HepG2 (cell line): Measurements from ENCODE around the gene SNX22. TPM values are rescaled to one million over a fixed set of nuclear protein-coding genes. Genes with fewer than 3 reads are reported as not detected.

Experiments
- BORCS8-MEF2B ChIP-seq: sonication (generic); formaldehyde crosslinking; IDR thresholded peaks from 2 replicates; pipeline ENCODE4 v1.8.0; 2022; ENCODE audit warnings: mild to moderate bottlenecking, missing genetic modification reagents
- CBX5 ChIP-seq: sonication (generic); formaldehyde crosslinking; IDR thresholded peaks from 2 replicates; pipeline ENCODE4 v1.4.0; 2020; ENCODE audit warnings: missing genetic modification reagents, borderline replicate concordance
- GATAD2A ChIP-seq: IDR thresholded peaks from 2 replicates; pipeline ENCODE4 v1.6.1; 2016
- HDAC1 ChIP-seq: sonication (generic); formaldehyde crosslinking; IDR thresholded peaks from 2 replicates; pipeline ENCODE4 v1.5.1; 2020; ENCODE audit warnings: mild to moderate bottlenecking, missing genetic modification reagents
- MAFG ChIP-seq: sonication (generic); formaldehyde crosslinking; IDR thresholded peaks from 2 replicates; pipeline ENCODE4 v1.5.1; 2020; ENCODE audit warnings: mild to moderate bottlenecking, missing genetic modification reagents
- SKI ChIP-seq: fragments of 450-650 bp; IDR thresholded peaks from one replicate; pipeline ENCODE4 v1.6.1; 2018; ENCODE audit warnings: mild to moderate bottlenecking; ENCODE audit not compliant: partially characterized antibody
- SOX6 ChIP-seq, 2 experiments: fragments of 450-650 bp in 1 of 2; sonication (generic) in 1 of 2; formaldehyde crosslinking in 1 of 2; IDR thresholded peaks; 2 replicates each; pipeline versions ENCODE4 v1.4.0 to v1.6.1; 2017 to 2020; ENCODE audit warnings: antibody characterized with exemption in 1 of 2, mild to moderate bottlenecking in 1 of 2, missing genetic modification reagents in 1 of 2
- STAT5B ChIP-seq: sonication (generic); formaldehyde crosslinking; IDR thresholded peaks from 2 replicates; pipeline ENCODE4 v1.4.0; 2020; ENCODE audit warnings: missing genetic modification reagents
- TARDBP ChIP-seq: sonication (generic); formaldehyde crosslinking; IDR thresholded peaks from 2 replicates; pipeline ENCODE4 v1.8.0; 2022; ENCODE audit warnings: mild to moderate bottlenecking, missing genetic modification reagents
- ZNF24 ChIP-seq: fragments of 450-650 bp; IDR thresholded peaks from 2 replicates; pipeline ENCODE4 v1.6.1; 2017; ENCODE audit warnings: antibody characterized with exemption, mild to moderate bottlenecking
- ZNF891 ChIP-seq: sonication (generic); formaldehyde crosslinking; IDR thresholded peaks from 2 replicates; pipeline ENCODE4 v1.5.0; 2020; ENCODE audit warnings: mild to moderate bottlenecking, missing genetic modification reagents
- polyA plus RNA-seq, 8 experiments: library from polyadenylated mRNA; depleted of rRNA in 3 of 8; stranded (reverse) in 7 of 8; unstranded in 1 of 8; fragments of >200 nt; fragmentation: Illumina TruSeq in 4 of 8; extraction: Trizol in 4 of 8; gene quantifications; 2 replicates each; pipeline versions ENCODE4 v1.2.1 to v1.2.3, GENCODE V29; 2011 to 2016; ENCODE audit warnings: low read depth in 4 of 8, missing spikeins in 1 of 8, mixed read lengths in 1 of 8; ENCODE audit not compliant: insufficient read depth in 1 of 8
- total RNA-seq, 5 experiments: library from RNA; depleted of rRNA; stranded (reverse); fragments of >200 nt; fragmentation: Illumina TruSeq; extraction: Trizol; gene quantifications; 2 replicates each; pipeline ENCODE4 v1.2.3, GENCODE V29; 2016; ENCODE audit warnings: low read depth in 1 of 5
- TF ChIP-seq, protein P1 (sequence below): sonication (generic); formaldehyde crosslinking; IDR thresholded peaks from 2 replicates; pipeline ENCODE4 v1.4.0; 2020; ENCODE audit warnings: mild to moderate bottlenecking, missing genetic modification reagents, borderline replicate concordance
- TF ChIP-seq, protein P2 (sequence below): IDR thresholded peaks from 2 replicates; pipeline ENCODE4 v1.6.1; 2016; ENCODE audit warnings: missing compliant biosample characterization, missing genetic modification reagents, borderline replicate concordance
- TF ChIP-seq, protein P3 (sequence below): sonication (generic); formaldehyde crosslinking; IDR thresholded peaks from 2 replicates; pipeline ENCODE4 v1.4.0; 2020; ENCODE audit warnings: missing genetic modification reagents
- TF ChIP-seq, protein P4 (sequence below): IDR thresholded peaks from 2 replicates; pipeline ENCODE4 v1.6.1; 2016; ENCODE audit warnings: missing compliant biosample characterization, missing genetic modification reagents, borderline replicate concordance
- TF ChIP-seq, protein P5 (sequence below): sonication (generic); formaldehyde crosslinking; IDR thresholded peaks from 2 replicates; pipeline ENCODE4 v1.8.1; 2023; ENCODE audit warnings: mild to moderate bottlenecking, missing genetic modification reagents

The SNX22 gene
- total and polyA plus RNA-seq, 2 of the 13 experiments (the other 11 are each of a cell fraction or from before 2014, with no cell fraction given) = 2.3 to 5.5 TPM

DNA sequence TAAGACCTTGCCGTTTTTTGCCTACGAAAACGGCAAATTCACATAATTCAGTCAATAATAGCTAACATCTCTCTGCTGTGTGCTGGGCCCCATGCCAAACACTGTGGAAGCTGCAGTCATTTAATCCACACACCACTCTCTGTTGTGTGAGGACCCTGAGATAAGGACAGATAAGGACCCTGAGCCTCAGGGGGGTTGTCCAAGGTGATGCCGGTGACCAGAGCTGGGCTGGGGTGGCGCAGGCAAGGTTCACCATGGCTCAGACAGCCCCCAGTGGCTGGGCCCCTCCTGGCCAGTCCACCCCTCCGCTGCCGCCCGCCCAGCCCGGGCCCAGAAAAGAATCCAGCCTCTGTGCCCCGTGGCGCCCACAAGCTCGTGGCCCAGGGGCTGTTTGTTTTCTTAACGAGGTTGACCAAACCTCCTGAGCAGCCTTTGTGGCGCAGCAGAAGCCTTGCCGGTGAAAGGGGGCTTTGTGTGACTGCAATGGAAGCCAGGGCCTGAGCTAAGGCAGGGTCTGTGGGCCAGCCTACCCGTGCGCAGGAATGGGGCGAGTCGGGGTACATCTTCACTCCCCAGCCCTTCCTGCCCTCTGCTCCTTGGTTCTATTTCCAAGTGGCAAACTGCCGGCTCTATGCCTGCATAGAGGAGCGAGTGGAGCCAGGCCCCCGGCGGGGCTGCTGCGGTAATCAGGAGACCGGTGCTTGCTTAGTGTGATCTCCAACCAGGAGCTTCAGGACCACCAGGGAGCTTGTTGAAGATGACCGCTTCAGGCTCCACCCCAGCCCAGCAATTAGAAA, 4.4 kb upstream of the SNX22 start (continued):
- TF ChIP-seq, protein P1, sequence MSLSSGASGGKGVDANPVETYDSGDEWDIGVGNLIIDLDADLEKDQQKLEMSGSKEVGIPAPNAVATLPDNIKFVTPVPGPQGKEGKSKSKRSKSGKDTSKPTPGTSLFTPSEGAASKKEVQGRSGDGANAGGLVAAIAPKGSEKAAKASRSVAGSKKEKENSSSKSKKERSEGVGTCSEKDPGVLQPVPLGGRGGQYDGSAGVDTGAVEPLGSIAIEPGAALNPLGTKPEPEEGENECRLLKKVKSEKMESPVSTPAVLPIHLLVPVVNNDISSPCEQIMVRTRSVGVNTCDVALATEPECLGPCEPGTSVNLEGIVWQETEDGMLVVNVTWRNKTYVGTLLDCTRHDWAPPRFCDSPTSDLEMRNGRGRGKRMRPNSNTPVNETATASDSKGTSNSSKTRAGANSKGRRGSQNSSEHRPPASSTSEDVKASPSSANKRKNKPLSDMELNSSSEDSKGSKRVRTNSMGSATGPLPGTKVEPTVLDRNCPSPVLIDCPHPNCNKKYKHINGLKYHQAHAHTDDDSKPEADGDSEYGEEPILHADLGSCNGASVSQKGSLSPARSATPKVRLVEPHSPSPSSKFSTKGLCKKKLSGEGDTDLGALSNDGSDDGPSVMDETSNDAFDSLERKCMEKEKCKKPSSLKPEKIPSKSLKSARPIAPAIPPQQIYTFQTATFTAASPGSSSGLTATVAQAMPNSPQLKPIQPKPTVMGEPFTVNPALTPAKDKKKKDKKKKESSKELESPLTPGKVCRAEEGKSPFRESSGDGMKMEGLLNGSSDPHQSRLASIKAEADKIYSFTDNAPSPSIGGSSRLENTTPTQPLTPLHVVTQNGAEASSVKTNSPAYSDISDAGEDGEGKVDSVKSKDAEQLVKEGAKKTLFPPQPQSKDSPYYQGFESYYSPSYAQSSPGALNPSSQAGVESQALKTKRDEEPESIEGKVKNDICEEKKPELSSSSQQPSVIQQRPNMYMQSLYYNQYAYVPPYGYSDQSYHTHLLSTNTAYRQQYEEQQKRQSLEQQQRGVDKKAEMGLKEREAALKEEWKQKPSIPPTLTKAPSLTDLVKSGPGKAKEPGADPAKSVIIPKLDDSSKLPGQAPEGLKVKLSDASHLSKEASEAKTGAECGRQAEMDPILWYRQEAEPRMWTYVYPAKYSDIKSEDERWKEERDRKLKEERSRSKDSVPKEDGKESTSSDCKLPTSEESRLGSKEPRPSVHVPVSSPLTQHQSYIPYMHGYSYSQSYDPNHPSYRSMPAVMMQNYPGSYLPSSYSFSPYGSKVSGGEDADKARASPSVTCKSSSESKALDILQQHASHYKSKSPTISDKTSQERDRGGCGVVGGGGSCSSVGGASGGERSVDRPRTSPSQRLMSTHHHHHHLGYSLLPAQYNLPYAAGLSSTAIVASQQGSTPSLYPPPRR (CRISPR knock-in tag) = peak; percentile 39; the same call in 1 of the 2 replicates
- TF ChIP-seq, protein P2, sequence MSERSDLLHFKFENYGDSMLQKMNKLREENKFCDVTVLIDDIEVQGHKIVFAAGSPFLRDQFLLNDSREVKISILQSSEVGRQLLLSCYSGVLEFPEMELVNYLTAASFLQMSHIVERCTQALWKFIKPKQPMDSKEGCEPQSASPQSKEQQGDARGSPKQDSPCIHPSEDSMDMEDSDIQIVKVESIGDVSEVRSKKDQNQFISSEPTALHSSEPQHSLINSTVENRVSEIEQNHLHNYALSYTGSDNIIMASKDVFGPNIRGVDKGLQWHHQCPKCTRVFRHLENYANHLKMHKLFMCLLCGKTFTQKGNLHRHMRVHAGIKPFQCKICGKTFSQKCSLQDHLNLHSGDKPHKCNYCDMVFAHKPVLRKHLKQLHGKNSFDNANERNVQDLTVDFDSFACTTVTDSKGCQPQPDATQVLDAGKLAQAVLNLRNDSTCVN = no peak
- TF ChIP-seq ZNF24 = no peak
- TF ChIP-seq STAT5B = no peak
- TF ChIP-seq, protein P3, sequence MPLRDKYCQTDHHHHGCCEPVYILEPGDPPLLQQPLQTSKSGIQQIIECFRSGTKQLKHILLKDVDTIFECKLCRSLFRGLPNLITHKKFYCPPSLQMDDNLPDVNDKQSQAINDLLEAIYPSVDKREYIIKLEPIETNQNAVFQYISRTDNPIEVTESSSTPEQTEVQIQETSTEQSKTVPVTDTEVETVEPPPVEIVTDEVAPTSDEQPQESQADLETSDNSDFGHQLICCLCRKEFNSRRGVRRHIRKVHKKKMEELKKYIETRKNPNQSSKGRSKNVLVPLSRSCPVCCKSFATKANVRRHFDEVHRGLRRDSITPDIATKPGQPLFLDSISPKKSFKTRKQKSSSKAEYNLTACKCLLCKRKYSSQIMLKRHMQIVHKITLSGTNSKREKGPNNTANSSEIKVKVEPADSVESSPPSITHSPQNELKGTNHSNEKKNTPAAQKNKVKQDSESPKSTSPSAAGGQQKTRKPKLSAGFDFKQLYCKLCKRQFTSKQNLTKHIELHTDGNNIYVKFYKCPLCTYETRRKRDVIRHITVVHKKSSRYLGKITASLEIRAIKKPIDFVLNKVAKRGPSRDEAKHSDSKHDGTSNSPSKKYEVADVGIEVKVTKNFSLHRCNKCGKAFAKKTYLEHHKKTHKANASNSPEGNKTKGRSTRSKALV (CRISPR knock-in tag) = no peak
- 0 out of 2 replicates have a peak, but pooled peaks have one; percentile 48 for TF ChIP-seq TARDBP (CRISPR knock-in tag)
- peak; percentile 30 for TF ChIP-seq SKI
- peak; percentile 66; the same call in 1 of the 2 replicates for TF ChIP-seq BORCS8-MEF2B (CRISPR knock-in tag)
- TF ChIP-seq, protein P4, sequence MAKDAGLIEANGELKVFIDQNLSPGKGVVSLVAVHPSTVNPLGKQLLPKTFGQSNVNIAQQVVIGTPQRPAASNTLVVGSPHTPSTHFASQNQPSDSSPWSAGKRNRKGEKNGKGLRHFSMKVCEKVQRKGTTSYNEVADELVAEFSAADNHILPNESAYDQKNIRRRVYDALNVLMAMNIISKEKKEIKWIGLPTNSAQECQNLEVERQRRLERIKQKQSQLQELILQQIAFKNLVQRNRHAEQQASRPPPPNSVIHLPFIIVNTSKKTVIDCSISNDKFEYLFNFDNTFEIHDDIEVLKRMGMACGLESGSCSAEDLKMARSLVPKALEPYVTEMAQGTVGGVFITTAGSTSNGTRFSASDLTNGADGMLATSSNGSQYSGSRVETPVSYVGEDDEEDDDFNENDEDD (CRISPR knock-in tag) = peak; percentile 43; the same call in 1 of the 2 replicates
- 0 out of 2 replicates have a peak, but pooled peaks have one; percentile 28 for TF ChIP-seq CBX5 (CRISPR knock-in tag)
- peak; percentile 45; the same call in 1 of the 2 replicates for TF ChIP-seq HDAC1 (CRISPR knock-in tag)
- TF ChIP-seq, protein P5, sequence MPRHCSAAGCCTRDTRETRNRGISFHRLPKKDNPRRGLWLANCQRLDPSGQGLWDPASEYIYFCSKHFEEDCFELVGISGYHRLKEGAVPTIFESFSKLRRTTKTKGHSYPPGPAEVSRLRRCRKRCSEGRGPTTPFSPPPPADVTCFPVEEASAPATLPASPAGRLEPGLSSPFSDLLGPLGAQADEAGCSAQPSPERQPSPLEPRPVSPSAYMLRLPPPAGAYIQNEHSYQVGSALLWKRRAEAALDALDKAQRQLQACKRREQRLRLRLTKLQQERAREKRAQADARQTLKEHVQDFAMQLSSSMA (CRISPR knock-in tag) = 0 out of 2 replicates have a peak, but pooled peaks have one; percentile 35
- TF ChIP-seq ZNF891 (CRISPR knock-in tag) = peak; percentile 65; the same call in 1 of the 2 replicates
- peak; percentile 65 for TF ChIP-seq GATAD2A
- no peak for TF ChIP-seq MAFG (CRISPR knock-in tag)
- TF ChIP-seq SOX6 (IDR thresholded peaks at IDR 0.05) = no peak
- TF ChIP-seq SOX6 (CRISPR knock-in tag; IDR thresholded peaks at IDR 0.05) = peak; percentile 74
